GM20000 (cell line): ENCODE data around the gene USP12.
"Not testable (repeated sequence)": the region's sequence is repeated elsewhere in the genome, so short reads cannot be mapped to it uniquely, and the experiment has no call there.

ENCODE experiments used
- DNase-seq: peaks from one replicate; pipeline ENCODE4 v3.0.0; 2012; ENCODE audit warnings: low spot score
- TF ChIP-seq, protein P1 (sequence below): IDR thresholded peaks from 2 replicates; pipeline ENCODE4 v1.5.1; 2012; ENCODE audit warnings: mild to moderate bottlenecking, control low read depth; ENCODE audit errors: extremely low read depth, missing control alignments

USP12 gene

DNA sequence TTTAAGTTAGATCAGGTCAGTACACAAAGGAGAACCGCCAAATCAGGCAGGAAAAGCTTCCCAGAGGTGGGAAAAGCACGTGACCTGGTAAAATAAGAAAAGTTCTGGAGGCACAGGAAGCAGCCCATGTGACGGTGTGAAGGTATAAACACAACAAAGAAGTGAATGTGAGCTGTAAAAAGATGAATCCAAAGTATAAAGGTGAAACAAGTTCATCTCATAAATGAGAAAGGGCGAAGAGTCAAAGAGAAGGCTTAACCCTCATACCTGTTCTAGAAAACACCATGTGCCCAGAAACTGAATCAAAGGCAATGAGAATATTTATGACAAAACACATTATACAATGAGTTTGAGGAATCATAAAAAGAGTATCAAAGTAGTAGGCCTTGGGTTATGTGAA is 47.0 kb downstream of the USP12 start:
- TF ChIP-seq, protein P1, sequence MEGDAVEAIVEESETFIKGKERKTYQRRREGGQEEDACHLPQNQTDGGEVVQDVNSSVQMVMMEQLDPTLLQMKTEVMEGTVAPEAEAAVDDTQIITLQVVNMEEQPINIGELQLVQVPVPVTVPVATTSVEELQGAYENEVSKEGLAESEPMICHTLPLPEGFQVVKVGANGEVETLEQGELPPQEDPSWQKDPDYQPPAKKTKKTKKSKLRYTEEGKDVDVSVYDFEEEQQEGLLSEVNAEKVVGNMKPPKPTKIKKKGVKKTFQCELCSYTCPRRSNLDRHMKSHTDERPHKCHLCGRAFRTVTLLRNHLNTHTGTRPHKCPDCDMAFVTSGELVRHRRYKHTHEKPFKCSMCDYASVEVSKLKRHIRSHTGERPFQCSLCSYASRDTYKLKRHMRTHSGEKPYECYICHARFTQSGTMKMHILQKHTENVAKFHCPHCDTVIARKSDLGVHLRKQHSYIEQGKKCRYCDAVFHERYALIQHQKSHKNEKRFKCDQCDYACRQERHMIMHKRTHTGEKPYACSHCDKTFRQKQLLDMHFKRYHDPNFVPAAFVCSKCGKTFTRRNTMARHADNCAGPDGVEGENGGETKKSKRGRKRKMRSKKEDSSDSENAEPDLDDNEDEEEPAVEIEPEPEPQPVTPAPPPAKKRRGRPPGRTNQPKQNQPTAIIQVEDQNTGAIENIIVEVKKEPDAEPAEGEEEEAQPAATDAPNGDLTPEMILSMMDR = no peak

DNA sequence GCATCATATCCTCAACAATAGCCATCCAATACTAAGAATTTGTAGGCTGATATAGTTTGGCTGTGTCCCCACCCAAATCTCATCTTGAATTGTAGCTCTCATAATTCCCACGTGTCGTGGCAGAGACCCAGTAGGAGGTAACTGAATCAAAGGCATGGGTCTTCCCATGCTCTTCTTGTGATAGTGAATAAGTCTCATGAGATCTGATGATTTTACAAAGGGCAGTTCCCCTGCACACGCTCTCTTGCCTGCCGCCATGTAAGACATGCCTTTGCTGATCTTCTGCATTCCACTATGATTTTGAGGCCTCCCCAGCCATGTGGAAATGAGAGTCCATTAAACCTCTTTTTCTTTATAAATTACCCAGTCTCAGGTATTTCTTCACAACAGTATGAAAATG is 48.2 kb downstream of the USP12 start:
- DNase-seq = not testable (repeated sequence)

More for the DNA sequence above, 47.0 kb downstream of the USP12 start:
- DNase-seq = no peak

DNA sequence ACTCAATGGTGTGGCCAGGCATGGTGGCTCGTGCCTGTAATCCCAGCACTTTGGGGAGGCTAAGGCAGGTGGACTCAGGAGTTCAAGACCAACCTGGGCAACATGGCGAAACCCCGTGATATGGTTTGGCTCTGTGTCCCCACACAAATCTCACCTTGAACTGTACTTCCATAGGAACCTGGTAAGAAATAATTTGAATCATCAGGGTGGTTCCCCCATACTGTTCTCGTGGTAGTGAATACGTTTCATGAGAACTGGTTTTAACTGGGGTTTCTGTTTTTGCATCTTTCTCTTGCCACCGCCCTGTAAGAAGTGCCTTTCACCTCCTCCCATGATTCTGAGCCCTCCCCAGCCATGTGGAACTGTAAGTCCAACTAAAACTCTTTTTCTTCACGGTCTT is 49.6 kb downstream of the USP12 start:
- DNase-seq = no peak
- TF ChIP-seq, protein P1 = no peak

DNA sequence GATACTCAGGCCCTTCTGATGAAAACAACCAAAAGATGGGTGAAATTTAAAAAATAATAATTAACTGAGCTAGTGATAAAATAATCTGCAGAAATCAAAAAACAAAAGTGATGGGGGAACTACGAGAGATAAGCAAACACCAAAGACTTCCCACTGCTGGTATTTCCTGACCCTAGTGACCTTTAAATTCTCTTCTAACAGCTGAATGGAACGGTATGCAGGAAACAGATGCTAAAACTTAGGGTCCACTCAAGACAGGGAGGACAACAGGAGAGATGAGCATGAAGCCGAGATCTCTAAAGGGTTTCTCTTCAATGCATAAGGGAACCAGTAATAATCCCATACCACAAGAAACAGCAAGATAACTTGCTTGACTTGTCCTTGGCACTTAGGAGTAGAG is 50.8 kb downstream of the USP12 start:
- DNase-seq = no peak
- TF ChIP-seq, protein P1 = no peak

DNA sequence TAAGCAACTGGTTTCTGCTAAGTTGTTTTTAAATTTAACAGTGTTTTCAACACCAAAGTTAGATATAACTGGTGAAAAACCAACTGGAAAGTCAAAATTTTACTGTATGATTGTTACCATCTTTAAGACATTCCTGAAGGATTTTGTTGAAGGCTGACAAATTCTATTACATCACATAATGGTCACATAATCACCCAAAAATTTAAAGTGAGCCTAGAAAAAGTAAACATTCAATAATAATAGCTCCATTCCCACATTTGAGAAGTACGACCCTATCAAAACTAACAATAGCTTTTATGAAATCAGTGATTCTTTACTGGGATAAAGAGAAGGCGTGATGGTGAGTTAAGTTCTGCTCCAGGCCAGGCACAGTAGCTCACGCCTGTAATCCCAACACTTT is 51.6 kb downstream of the USP12 start:
- TF ChIP-seq, protein P1 = no peak
- no peak for DNase-seq

DNA sequence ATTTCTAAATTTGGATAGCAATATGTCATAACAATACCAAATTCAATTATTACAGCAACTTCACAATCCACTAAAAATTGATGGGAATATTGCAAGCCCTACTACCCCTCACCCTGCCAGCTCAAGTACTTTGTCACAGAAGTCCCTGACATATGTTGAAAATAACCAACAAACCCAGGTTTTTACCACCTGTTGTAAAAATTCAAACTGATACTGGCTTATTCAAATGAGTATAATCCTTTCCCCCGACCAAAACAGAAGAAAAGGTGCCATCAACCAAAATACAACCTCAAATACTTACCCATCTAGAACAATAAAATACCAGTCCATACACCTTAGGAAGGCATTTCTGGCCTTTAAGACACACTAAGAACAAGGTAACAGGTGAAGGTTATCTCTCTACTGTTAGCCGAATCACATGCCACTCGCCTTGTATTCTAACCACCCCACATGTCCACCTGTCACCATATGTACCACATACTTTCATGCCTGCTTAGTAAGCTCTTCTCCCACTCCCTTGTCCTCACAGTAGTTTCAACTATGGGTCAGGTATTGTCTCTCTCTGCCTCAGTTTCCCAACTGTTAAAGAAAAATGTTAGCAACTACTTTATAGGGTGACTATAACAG is 53.1 kb downstream of the USP12 start:
- TF ChIP-seq, protein P1 = no peak
- no peak for DNase-seq

DNA sequence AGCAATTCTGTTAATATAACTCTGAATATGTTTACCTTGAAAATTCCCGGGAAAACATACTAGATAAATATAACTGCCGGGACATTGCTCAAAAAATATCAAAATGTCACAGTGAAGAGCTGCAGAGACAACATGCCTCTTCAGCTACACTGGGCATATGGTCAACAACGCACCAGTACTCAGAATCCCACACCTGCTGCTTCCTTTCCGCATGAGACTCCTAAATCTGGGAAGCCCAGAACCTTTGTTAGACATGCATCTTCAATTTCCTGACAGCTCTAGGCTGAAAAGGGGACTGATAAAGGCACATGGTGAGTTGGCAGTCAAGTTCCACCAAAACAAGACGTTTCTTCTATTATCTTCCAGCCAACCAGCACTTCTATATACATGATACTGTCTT is 53.7 kb downstream of the USP12 start:
- DNase-seq = no peak
- TF ChIP-seq, protein P1 = no peak

DNA sequence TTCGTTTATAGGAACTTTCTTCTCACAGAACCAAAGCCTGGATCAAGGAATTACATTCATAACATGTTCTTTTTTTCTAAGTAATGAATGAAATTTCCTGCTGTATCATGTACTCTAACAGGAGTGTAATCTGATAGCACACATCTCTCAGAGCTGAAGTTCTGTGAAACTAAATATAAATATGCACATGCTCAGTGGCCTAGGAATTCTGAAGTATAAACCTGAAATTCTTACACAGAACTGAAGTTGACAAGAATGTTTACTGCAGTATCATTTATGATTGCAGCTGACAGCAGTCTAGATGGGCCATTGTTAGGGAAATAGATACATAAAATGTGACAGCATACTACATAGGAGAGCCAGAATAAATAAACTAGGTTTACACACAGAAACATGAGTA is 54.5 kb downstream of the USP12 start:
- DNase-seq = no peak

More for the DNA sequence above, 54.5 kb downstream of the USP12 start:
- TF ChIP-seq, protein P1 = no peak
